GM12872 (cell line): Measurements from ENCODE around the gene CDR2L.

Source experiments
- CTCF ChIP-seq: IDR thresholded peaks from 3 replicates; pipeline ENCODE4 v1.5.1; 2011; ENCODE audit warnings: low read depth, mild to moderate bottlenecking, low read length, moderate library complexity; ENCODE audit not compliant: insufficient read depth

The CDR2L gene

GRCh38 chr17:75049057-75049456, 61.6 kb downstream of the CDR2L start:
- no peak for TF ChIP-seq CTCF

GRCh38 chr17:75049706-75050105, 62.3 kb downstream of the CDR2L start:
- no peak for TF ChIP-seq CTCF

GRCh38 chr17:75051941-75052340, 64.5 kb downstream of the CDR2L start:
- TF ChIP-seq CTCF, result no peak
